SU-DHL-6 (cell line): ENCODE measurements around the gene ANXA5.

ENCODE experiments used
- H2AFZ ChIP-seq: fragments of 200-600 bp; sonication (generic); 2 replicates; pipeline ENCODE4 v1.6.1; 2014; ENCODE audit warnings: low read depth, mild to moderate bottlenecking, moderate library complexity, mixed read lengths, antibody characterized with exemption, low read length; ENCODE audit not compliant: severe bottlenecking
- H3F3A ChIP-seq: fragments of 200-600 bp; shearing (Covaris generic); 2 replicates; pipeline ENCODE4 v1.6.0; 2016; ENCODE audit warnings: antibody characterized with exemption, mild to moderate bottlenecking; ENCODE audit not compliant: insufficient read depth
- H3K27ac ChIP-seq: fragments of 200-600 bp; sonication (generic); 2 replicates; pipeline ENCODE4 v1.5.1; 2016; ENCODE audit warnings: low read depth, mild to moderate bottlenecking, low read length, moderate library complexity, mixed read lengths
- H3K27me3 ChIP-seq: fragments of 200-600 bp; sonication (generic), shearing (Covaris generic); 2 replicates; pipeline ENCODE4 v1.6.0; 2014; ENCODE audit warnings: mild to moderate bottlenecking, low read length
- H3K36me3 ChIP-seq: fragments of 200-600 bp; sonication (generic); 2 replicates; pipeline ENCODE4 v1.6.1; 2014; ENCODE audit warnings: mild to moderate bottlenecking, low read length, mixed read lengths
- H3K4me2 ChIP-seq: fragments of 300-600, 200-600 bp; shearing (Covaris generic), sonication (generic); 2 replicates; pipeline ENCODE4 v1.6.0; 2014; ENCODE audit warnings: low read length, low read depth, mild to moderate bottlenecking; ENCODE audit not compliant: poor library complexity, severe bottlenecking
- H3K4me3 ChIP-seq: fragments of 200-600 bp; sonication (generic); 2 replicates; pipeline ENCODE4 v1.5.1; 2014; ENCODE audit warnings: antibody characterized with exemption, low read length, mild to moderate bottlenecking, mixed read lengths; ENCODE audit not compliant: insufficient read depth, poor library complexity, severe bottlenecking
- H3K79me2 ChIP-seq: fragments of 200-600 bp; sonication (generic); 2 replicates; pipeline ENCODE4 v1.6.1; 2014; ENCODE audit warnings: mild to moderate bottlenecking, low read length, moderate library complexity; ENCODE audit not compliant: insufficient read depth
- H3K9ac ChIP-seq: fragments of 200-600 bp; sonication (generic); 2 replicates; pipeline ENCODE4 v1.7.0; 2014; ENCODE audit warnings: mild to moderate bottlenecking, low read length
- H3K9me2 ChIP-seq: fragments of 200-600 bp; sonication (generic); replicated peaks from 2 replicates; pipeline ENCODE4 v1.6.1; 2014; ENCODE audit warnings: low read length; ENCODE audit not compliant: insufficient read depth
- H3K9me3 ChIP-seq: fragments of 200-600 bp; sonication (generic); 2 replicates; pipeline ENCODE4 v1.6.1; 2014; ENCODE audit warnings: low read length, mixed read lengths; ENCODE audit not compliant: insufficient read depth
- H4K20me1 ChIP-seq: fragments of 200-600 bp; sonication (generic); 2 replicates; pipeline ENCODE4 v1.6.1; 2014; ENCODE audit warnings: low read depth, mild to moderate bottlenecking, antibody characterized with exemption, low read length, moderate library complexity, mixed read lengths
- CTCF ChIP-seq: fragments of 200-600 bp; sonication (generic); IDR thresholded peaks from one replicate; pipeline ENCODE4 v1.5.1; 2017; ENCODE audit warnings: antibody characterized with exemption, mild to moderate bottlenecking, low read length, moderate library complexity; ENCODE audit not compliant: insufficient read depth, poor library complexity, severe bottlenecking
- EZH2phosphoT487 ChIP-seq: fragments of 200-600 bp; sonication (generic), shearing (Covaris generic); conservative IDR thresholded peaks from 2 replicates; pipeline ENCODE4 v1.6.1; 2018; ENCODE audit warnings: mild to moderate bottlenecking, antibody characterized with exemption, low read length, moderate library complexity, mixed read lengths

Gene ANXA5

DNA sequence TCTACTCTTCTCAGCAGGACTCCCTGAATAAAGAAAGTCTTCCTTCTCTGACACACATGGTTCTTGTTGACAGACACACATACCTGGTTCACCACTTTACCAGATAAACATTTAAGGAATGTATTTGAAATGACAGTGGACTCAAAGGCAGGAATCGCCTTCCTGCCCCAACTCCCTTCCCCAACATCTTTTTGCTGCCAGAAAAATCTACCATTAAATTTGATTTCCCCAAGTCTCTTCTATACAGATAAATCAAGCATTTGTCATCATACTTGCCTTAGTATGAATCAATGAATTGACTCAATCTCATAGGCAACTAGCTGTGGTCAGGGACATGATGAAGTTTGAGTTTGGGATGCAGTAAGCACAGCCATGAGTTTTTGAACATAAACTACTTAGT, 23.3 kb upstream of the ANXA5 start:
- Histone ChIP-seq H3K9ac (no peak overlapping the region), H3K27me3 (no peaks in the 10 kb centered on the region), H3K9me3 (no peaks in the 10 kb centered on the region), H3F3A (no peaks in the 10 kb centered on the region), H3K27ac (no peak overlapping the region), H3K4me3 (no peak overlapping the region), H3K4me2 (no peak overlapping the region), H3K79me2 (no peaks in the 10 kb centered on the region), H4K20me1 (no peaks in the 10 kb centered on the region), H2AFZ (no peak overlapping the region), H3K9me2 (no peaks in the 10 kb centered on the region), H3K36me3 (no peaks in the 10 kb centered on the region)
- TF ChIP-seq CTCF: no peak
- no peak for TF ChIP-seq EZH2phosphoT487

DNA sequence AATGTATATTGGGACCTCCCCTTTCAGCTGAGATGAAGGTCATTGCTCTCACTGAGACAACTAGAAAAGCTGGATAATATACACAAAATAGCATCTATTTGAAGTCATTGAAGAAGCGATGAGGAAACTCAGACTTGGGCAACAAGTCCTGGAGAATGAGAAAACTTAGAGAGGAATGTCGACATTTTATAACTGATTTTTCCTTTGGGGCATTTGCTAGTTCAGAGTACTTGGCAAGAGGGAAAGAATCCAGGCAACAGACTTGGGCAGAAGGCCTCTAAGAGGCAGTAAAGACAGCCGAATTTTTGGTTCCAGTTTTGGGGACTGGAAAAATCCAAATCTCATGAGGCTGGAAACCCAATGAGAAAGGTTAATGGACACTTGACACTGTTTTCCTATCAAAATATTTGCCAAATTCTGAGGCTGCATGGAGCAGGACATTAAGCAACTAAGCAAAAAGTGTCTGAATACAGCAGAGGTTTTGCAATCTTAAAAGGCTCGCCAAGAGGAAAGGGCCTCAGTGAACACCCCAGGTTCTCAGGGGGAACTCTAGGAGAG, 21.0 kb upstream of the ANXA5 start:
- Histone ChIP-seq H3K9me3 (no peaks in the 10 kb centered on the region), H3K9me2 (no peaks in the 10 kb centered on the region), H3K4me3 (no peak overlapping the region), H2AFZ (no peak overlapping the region), H3K27ac (no peak overlapping the region), H3K4me2 (no peak overlapping the region), H4K20me1 (no peaks in the 10 kb centered on the region), H3F3A (no peaks in the 10 kb centered on the region), H3K9ac (no peak overlapping the region), H3K79me2 (no peaks in the 10 kb centered on the region), H3K27me3 (no peaks in the 10 kb centered on the region), H3K36me3 (no peaks in the 10 kb centered on the region)
- TF ChIP-seq EZH2phosphoT487: no peak
- TF ChIP-seq CTCF: no peak

GRCh38 chr4:121714548-121714947, 17.8 kb upstream of the ANXA5 start:
- no peaks in the 10 kb centered on the region for H3K27me3 ChIP-seq
- H3K9me3 ChIP-seq: no peaks in the 10 kb centered on the region

More at GRCh38 chr4:121714548-121714947, 17.8 kb upstream of the ANXA5 start:
- Histone ChIP-seq H3K9me2 (no peaks in the 10 kb centered on the region), H3K4me3 (no peak overlapping the region), H4K20me1 (no peaks in the 10 kb centered on the region), H3F3A (no peaks in the 10 kb centered on the region), H3K4me2 (no peak overlapping the region), H3K27ac (no peak overlapping the region), H2AFZ (no peak overlapping the region), H3K79me2 (no peaks in the 10 kb centered on the region), H3K36me3 (no peaks in the 10 kb centered on the region), H3K9ac (no peak overlapping the region)
- TF ChIP-seq CTCF (no peak), EZH2phosphoT487 (no peak)
